Epithelial cell of proximal tubule (primary cell): ENCODE data around the gene CDKL5. TPM values are rescaled to one million over a fixed set of nuclear protein-coding genes. Genes with fewer than 3 reads are reported as not detected.

Source experiments
- DNase-seq: peaks from one replicate; pipeline ENCODE4 v3.0.0-alpha.2; 2011; ENCODE audit warnings: low read depth
- H3K4me3 ChIP-seq: 2 replicates; pipeline ENCODE4 v1.5.1; 2011; ENCODE audit warnings: low read depth, mild to moderate bottlenecking, low read length
- CTCF ChIP-seq: conservative IDR thresholded peaks from 2 replicates; pipeline ENCODE4 v1.5.1; 2012; ENCODE audit warnings: low read depth, mild to moderate bottlenecking, low read length
- total RNA-seq: library from RNA; depleted of rRNA; stranded (reverse); fragments of >200 nt; gene quantifications from 2 replicates; pipeline ENCODE4 v1.2.3, GENCODE V29; 2015

CDKL5 gene
- total RNA-seq, 1 donor from 2014 or later, result 5.0 TPM

GRCh38 chrX:18542131-18542530 is 116.7 kb downstream of the CDKL5 start:
- DNase-seq, result no peak
- TF ChIP-seq CTCF, result no peak
- no peak overlapping the region for H3K4me3 ChIP-seq

- no peak for DNase-seq
- H3K4me3 ChIP-seq, result no peak overlapping the region
- no peak for TF ChIP-seq CTCF
Observed at GRCh38 chrX:18542905-18543304, 117.5 kb downstream of the CDKL5 start.

- no peak overlapping the region for H3K4me3 ChIP-seq
- no peak for DNase-seq
- no peak for TF ChIP-seq CTCF
Observed at GRCh38 chrX:18543738-18544137, 118.3 kb downstream of the CDKL5 start.

- TF ChIP-seq CTCF, result no peak
- no peak for DNase-seq
- H3K4me3 ChIP-seq, result no peak overlapping the region
Observed at GRCh38 chrX:18545771-18546170, 120.4 kb downstream of the CDKL5 start.

GRCh38 chrX:18548996-18549395 is 123.6 kb downstream of the CDKL5 start:
- TF ChIP-seq CTCF, result no peak
- no peak overlapping the region for H3K4me3 ChIP-seq
- DNase-seq, result no peak

- H3K4me3 ChIP-seq, result no peak overlapping the region
- no peak for TF ChIP-seq CTCF
- no peak for DNase-seq
Observed at GRCh38 chrX:18549643-18550042, 124.2 kb downstream of the CDKL5 start.

- no peak for TF ChIP-seq CTCF
- no peak for DNase-seq
- H3K4me3 ChIP-seq, result no peak overlapping the region
Observed at GRCh38 chrX:18557879-18558278, 132.5 kb downstream of the CDKL5 start.
